GM21447 (cell line): ENCODE results near the gene NHSL1.

ENCODE experiments used
- ATAC-seq: cut with Tn5 transposase; IDR thresholded peaks from one replicate; pipeline ENCODE4 v1.9.1; 2021; ENCODE audit not compliant: unreplicated experiment

The NHSL1 gene

DNA sequence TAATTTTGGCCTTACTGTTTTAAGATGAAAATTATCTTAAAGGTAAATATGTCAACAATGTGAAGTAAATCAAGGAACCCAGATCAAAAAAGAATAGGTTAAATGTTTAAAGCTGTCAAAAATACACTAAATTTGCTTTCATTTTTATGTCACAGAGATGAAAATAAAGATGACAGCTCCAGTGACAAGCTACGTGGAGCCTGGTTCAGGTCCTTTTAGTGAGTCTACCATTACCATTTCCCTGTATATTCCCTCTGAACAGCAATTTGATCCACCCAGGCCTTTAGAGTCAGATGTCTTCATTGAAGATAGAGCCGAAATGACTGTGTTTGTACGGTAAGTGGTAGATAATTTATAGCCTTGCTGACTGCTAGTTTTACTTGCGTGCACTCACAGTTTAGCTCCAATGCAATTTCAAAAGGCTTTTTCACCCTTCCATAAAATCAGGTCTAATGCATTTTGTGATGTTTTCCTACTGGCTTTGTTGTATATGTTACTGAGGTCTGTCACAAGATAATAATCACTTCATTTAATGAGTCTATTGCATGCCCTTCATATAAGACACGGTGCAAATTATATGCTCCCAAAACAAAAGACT lies 93.4 kb downstream of the NHSL1 start:
- ATAC-seq, result no peak

GRCh38 chr6:138404666-138405337 lies 94.5 kb downstream of the NHSL1 start:
- peak; percentile 5 for ATAC-seq

GRCh38 chr6:138403801-138404665 lies 95.3 kb downstream of the NHSL1 start, which contains the start of gene HEBP2:
HEBP2 (plus strand) TSS chr6:138404223; CDS start chr6:138404496, 273 bp downstream.
- peak; percentile 89 for ATAC-seq

DNA sequence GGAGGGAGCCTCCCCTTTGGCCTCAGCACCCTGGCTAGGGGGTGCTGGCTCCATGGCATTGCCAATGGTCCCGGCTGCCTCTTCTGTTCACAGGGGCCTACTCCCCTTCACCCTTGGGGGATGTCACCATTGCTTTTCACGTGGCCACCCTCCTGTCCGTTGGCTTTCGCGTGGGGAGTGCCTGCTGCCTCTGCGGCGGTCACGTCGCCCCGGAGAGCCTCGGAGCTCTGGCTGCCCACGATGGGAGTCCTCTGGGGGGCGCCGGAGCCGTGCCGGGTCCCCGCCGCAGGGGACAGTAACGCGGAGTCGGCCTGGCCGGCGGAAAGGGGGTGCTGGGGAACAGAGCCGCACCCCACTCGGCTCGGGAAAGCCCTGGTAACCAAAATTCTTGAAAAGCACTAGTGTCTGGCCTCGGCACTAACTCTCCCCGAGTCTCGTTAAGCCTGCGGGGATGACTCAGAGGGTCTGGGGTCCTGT lies 95.9 kb downstream of the NHSL1 start:
- peak; percentile 21 for ATAC-seq

GRCh38 chr6:138402838-138403187 lies 96.5 kb downstream of the NHSL1 start:
- ATAC-seq, result no peak

- no peak for ATAC-seq
These were observed 97.1 kb downstream of the NHSL1 start for GRCh38 chr6:138401960-138402837.

- no peak for ATAC-seq
These were observed 99.0 kb downstream of the NHSL1 start for GRCh38 chr6:138400326-138400725.

- ATAC-seq, result no peak
These were observed 101.9 kb downstream of the NHSL1 start for GRCh38 chr6:138397128-138398122.

DNA sequence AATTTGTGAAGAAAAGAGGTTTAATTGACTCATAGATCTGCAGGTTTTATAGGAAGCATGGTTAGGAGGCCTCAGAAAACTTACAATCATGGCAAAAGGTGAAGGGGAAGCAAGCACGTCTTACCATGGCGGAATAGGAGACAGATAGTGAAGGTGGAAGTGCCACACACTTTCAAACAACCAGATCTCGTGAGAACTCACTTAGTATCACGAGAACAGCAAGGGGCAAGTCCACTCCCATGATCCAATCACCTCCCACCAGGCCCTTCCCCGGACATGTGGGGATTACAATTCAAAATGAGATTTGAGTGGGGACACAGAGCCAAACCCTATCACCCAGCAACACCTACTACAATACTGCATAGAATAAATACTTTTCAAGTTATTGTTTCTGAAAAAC lies 102.6 kb downstream of the NHSL1 start:
- ATAC-seq, result no peak

DNA sequence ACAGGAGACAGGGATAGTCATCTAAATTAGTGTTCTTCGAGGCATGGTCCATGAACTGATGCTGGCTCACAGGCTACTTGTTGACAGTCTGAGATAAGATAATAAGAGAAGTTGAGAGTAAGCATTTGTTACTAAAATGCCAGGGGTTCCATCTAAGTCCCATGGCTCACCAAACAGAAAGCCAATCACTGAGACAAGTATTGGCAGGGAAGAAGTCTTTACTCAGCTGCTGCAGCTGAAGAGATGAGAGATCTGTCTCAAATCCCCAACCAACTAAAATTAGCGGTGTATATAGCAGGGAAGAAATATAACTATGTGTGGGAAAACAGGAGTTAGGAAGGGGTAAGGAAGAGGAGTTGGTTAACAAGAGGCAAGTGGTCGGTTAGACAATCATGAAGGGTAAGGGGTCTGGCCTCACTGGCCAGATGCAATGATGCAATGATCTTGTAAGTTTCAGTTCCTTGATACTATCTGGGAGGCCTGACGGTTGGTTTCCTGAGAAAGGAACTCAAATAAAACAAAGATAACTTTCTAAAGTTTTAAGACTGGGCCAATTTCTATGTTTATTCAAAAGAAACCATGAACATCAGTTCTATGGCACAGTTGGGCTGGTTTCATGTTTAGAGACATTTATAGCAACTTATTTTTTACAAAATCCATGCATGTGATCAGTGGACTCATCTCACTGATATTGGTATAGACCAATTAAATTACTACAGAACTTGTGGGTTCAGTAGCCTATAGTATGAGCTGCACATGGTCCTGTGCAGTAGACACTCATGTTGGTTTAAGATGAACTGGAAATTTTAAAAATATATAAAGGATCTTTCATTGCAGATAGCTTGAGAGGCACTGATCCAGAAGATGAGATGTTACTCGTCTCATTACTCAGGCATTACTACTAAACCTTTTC lies 105.2 kb downstream of the NHSL1 start:
- ATAC-seq, result peak; percentile 57

GRCh38 chr6:138389551-138389950 lies 109.7 kb downstream of the NHSL1 start:
- no peak for ATAC-seq

DNA sequence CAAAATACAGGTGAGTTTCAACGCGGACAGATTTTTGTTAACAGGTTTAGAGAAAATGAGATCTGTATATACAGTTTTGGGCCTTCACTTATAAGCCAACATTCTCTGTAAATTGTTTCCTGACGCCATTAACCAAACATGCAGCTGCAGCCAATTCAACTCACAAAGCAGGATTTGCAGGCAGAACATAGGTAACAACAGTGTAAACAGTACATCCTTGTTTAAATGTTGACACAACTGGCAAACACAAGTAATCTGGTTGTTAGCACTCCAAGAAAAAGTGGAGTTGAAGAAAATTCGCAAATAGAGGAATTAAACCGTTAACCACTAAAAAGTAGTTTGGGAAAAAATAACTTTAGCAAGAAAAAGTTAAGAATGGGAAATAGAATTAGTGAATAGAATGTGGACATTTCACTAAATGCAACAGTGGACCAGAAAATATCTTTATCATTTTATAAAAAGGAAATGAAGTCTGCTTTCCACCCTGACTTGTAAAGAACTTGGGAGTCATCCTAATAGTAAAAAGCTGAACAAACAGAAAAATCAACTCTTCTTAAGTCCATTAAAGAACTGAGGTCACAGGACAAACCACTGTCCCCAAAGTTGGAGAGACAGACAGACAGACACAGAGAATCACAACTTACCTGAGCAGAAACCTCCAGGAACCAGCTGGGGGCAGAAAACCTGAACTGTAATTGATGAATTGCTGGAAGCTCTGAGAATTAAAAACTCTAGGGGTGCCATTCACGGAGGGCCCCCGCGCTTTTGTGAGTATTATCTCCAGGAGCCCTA lies 111.5 kb downstream of the NHSL1 start:
- no peak for ATAC-seq

DNA sequence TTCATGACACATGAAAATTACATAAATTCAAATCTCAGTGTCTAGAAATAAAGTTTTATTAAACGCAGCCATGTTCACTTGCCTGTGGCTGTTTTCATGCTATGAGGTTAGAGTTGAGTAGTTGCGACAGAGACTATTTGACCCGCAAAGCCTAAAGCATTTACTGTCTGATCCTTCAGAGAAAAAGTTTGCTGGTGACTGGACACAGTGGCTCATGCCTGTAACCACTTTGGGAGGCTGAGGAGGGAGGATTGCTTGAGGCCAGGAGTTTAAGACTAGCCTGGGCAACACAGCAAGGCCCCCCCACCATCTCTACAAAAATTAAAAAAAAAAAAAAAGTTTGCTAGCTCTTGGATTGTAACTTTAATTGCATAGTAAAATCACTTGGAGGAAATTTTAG lies 112.4 kb downstream of the NHSL1 start:
- no peak for ATAC-seq

DNA sequence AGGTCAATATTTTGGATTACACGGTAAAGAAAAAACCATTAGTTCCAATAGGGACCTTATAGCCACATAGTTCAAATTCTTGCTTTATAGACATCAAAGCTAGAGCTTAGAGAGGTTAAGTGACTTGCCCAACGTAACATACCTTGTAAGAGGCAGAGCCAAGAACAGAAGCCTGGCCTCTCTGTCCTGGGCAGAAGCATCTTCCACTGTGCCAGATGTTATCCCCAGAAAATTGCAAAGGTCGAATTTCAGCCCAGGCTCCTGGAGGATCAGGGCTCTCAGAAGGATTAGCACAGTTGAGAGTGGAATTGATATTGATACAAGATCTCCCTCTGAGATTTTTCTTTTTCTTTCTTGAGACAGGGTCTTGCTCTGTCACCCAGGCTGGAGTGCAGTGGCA lies 115.5 kb downstream of the NHSL1 start:
- no peak for ATAC-seq

GRCh38 chr6:138382498-138383265 lies 116.6 kb downstream of the NHSL1 start:
- no peak for ATAC-seq

DNA sequence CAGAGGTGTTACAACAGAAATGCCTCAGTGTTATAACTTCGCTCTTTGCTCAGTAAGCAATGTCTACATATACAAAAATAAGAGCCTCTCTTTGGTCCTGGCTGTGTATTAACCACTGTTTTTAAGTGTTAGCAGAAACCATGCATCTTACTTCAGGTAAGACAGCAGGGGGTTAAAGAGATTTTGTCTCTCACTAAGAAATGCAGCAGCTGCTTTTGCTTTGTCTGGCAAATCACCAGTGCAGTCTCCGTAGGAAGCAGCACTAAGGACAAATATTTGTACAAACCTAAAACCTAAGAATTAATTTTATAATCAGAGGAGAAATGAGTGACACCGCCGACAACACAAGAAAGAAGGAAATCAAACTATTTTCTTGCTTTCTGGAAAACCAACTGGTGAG lies 120.8 kb downstream of the NHSL1 start:
- no peak for ATAC-seq

DNA sequence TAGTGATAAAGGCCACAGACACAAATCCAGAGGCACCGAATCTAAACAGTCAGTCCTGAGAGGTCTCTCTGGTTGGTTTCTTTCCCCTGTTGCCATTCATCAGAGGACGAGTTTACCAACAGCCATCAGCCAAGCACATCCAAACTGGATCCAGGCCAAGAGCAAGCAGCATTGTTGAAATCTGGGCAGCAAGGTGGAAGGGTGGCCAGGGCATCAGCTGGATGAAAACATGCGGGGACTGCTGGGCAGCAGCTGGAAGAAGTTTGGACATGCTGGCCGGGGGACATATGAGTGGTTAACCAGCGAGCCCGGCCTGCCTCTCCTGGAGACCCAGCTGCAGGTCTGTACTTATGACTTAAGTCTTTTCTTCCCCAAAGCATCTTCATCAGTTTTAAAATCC lies 121.5 kb downstream of the NHSL1 start, which contains the start of gene SMIM28:
Gene SMIM28 (plus strand): TSS at position 62 of the 400 bp plus-strand sequence. CDS start 168 bp downstream, at position 230.
- no peak for ATAC-seq
